Loucy (cell line): ENCODE results near the gene CAMTA1.

Experiments used
- CTCF ChIP-seq: fragments of 200-600 bp; sonication (generic); conservative IDR thresholded peaks from 2 replicates; pipeline ENCODE4 v1.5.1; 2014; ENCODE audit warnings: mild to moderate bottlenecking, antibody characterized with exemption, low read length
- EZH2phosphoT487 ChIP-seq: fragments of 200-600 bp; IDR thresholded peaks from 2 replicates; pipeline ENCODE4 v1.6.1; 2018; ENCODE audit warnings: antibody characterized with exemption, mild to moderate bottlenecking, moderate library complexity, borderline replicate concordance

DNA sequence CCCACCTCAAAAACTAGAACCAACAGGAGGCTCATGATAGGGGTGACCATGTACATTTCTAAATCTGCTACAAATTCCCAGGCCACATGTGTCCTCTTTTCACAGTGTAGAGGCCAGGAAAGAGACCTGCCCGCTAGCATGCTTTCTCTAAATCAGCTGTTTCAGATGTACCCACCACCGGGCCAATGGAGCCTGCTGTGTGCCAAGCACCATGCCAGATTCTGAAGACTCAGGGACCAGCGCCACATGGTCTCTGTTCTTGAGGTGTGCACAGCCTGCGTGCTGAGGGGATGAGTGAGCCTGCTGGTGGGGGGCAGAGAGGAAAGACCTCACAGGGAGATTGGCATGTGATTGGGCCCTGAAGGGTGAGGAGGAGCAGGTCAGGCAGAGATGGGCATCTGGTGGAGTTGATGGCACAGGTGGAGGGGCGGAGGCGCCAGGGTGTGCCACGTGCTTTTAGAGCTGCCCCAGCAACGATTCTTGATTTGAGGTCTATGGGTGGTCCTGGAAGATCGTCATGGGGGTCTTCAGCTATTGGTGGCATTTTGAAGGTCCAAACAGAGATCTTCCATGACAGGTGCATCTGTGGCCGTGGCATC lies 500.7 kb downstream of the CAMTA1 start:
- TF ChIP-seq CTCF: no peak
- no peak for TF ChIP-seq EZH2phosphoT487
